ENCODE results near the gene CRISPLD2. TPM values are rescaled to one million over a fixed set of nuclear protein-coding genes. Genes with fewer than 3 reads are reported as not detected.

The CRISPLD2 gene
- total RNA-seq = 1 to 10 TPM in 1 of 2 experiments, under 1 TPM in 1; 0.58 to 1.0 TPM

GRCh38 chr16:84819644-84820304, at the start of gene CRISPLD2:
CRISPLD2 (plus strand) TSS chr16:84819985; CDS start chr16:84838496, 18,511 bp downstream.

Other genes with a start within 250 kb of the CRISPLD2 start
- 100 to 1,000 TPM; 483 to 487 TPM for gene COTL1, start 201.9 kb upstream of the CRISPLD2 start, total RNA-seq
- gene KLHL36, start 171.5 kb upstream of the CRISPLD2 start, total RNA-seq = 10 to 100 TPM; 58.4 to 60.8 TPM
- gene USP10, start 120.0 kb upstream of the CRISPLD2 start, total RNA-seq = 10 to 100 TPM; 82.6 to 87.3 TPM
- 10 to 100 TPM; 27.7 to 28.3 TPM for gene ZDHHC7, start 191.6 kb downstream of the CRISPLD2 start, total RNA-seq
- gene KIAA0513, start 207.8 kb downstream of the CRISPLD2 start, total RNA-seq = 1 to 10 TPM; 8.0 to 9.4 TPM